GM12891 (cell line): Measurements from ENCODE around the gene BLOC1S4.

Experiments used
- PAX5 ChIP-seq: IDR thresholded peaks from 2 replicates; pipeline ENCODE4 v1.6.1; 2011; ENCODE audit warnings: low read length, moderate library complexity, mild to moderate bottlenecking; ENCODE audit not compliant: insufficient read depth, severe bottlenecking
- POLR2A ChIP-seq: IDR thresholded peaks from 2 replicates; pipeline ENCODE4 v1.6.1; 2011; ENCODE audit warnings: low read depth, low read length, control low read depth
- POLR2AphosphoS5 ChIP-seq: IDR thresholded peaks from 2 replicates; pipeline ENCODE4 v1.6.1; 2011; ENCODE audit warnings: low read depth, low read length, control low read depth
- TAF1 ChIP-seq: IDR thresholded peaks from 2 replicates; pipeline ENCODE4 v1.6.1; 2011; ENCODE audit warnings: low read depth, low read length, control low read depth

- TF ChIP-seq POLR2A: no peak
- no peak for TF ChIP-seq POLR2AphosphoS5
- TF ChIP-seq TAF1: no peak
- TF ChIP-seq PAX5: no peak
Observed at GRCh38 chr4:6719611-6720179, 3.7 kb downstream of the BLOC1S4 start.
